SK-N-SH (cell line): ENCODE measurements around the gene SH2D4B. TPM values are rescaled to one million over a fixed set of nuclear protein-coding genes. Genes with fewer than 3 reads are reported as not detected.

Experiments
- CTCF ChIA-PET: fragments of 300-600, 350-600 bp; formaldehyde crosslinking; extraction: SDS; loops from one replicate; lab custom pipeline; 2021; lab: Yijun Ruan, JAX
- POLR2A ChIA-PET: fragments of 350-600 bp; sonication (Branson Sonifier 250); formaldehyde crosslinking; extraction: SDS; loops from one replicate; lab custom pipeline; 2020; ENCODE audit warnings: antibody characterized with exemption, inconsistent platforms; lab: Yijun Ruan, JAX
- DNase-seq: peaks from one replicate; pipeline ENCODE4 v3.0.0; 2012
- H2AFZ ChIP-seq: fragments of 200-600 bp; sonication (generic); 2 replicates; pipeline ENCODE4 v1.8.1; 2016; ENCODE audit warnings: antibody characterized with exemption, mild to moderate bottlenecking, low read depth
- H3F3A ChIP-seq: fragments of 200-600 bp; sonication (generic); replicated peaks from 2 replicates; pipeline ENCODE3; 2016; ENCODE audit warnings: antibody characterized with exemption, mild to moderate bottlenecking; ENCODE audit not compliant: insufficient read depth
- H3K27ac ChIP-seq, 2 experiments: fragments of 200-500 bp in 1 of 2; fragments of 200-600 bp in 1 of 2; sonication (Bioruptor generic) in 1 of 2; sonication (generic), shearing (Covaris generic) in 1 of 2; 2 replicates each; pipeline versions ENCODE4 v1.5.1 to v1.6.1; 2014 to 2016; ENCODE audit warnings: low read depth in 2 of 2, inconsistent platforms in 1 of 2, low read length in 1 of 2, mild to moderate bottlenecking in 1 of 2, mixed read lengths in 1 of 2
- H3K27me3 ChIP-seq: fragments of 200-600 bp; sonication (generic), shearing (Covaris generic); 2 replicates; pipeline ENCODE4 v1.6.1; 2016; ENCODE audit warnings: mixed run types; ENCODE audit not compliant: insufficient read depth
- H3K36me3 ChIP-seq, 2 experiments: fragments of 200-500 bp in 1 of 2; fragments of 200-600 bp in 1 of 2; sonication (Bioruptor generic) in 1 of 2; sonication (generic) in 1 of 2; replicated peaks in 1 of 2; 2 replicates each; pipeline versions ENCODE3 to v1.5.1; 2014 to 2016; ENCODE audit warnings: low read length in 1 of 2, mild to moderate bottlenecking in 1 of 2; ENCODE audit not compliant: insufficient read depth in 2 of 2, control insufficient read depth in 1 of 2
- H3K4me1 ChIP-seq, 2 experiments: fragments of 200-500 bp in 1 of 2; fragments of 200-600 bp in 1 of 2; sonication (Bioruptor generic) in 1 of 2; sonication (generic), shearing (Covaris generic) in 1 of 2; 2 replicates each; pipeline versions ENCODE4 v1.5.1 to v1.6.1; 2014 to 2016; ENCODE audit warnings: low read depth in 1 of 2, low read length in 1 of 2, mixed run types in 1 of 2; ENCODE audit not compliant: insufficient read depth in 2 of 2, control insufficient read depth in 1 of 2
- H3K4me2 ChIP-seq: fragments of 200-600 bp; sonication (generic), shearing (Covaris generic); 2 replicates; pipeline ENCODE4 v1.6.1; 2017; ENCODE audit warnings: mixed run types
- H3K4me3 ChIP-seq, 2 experiments: fragments of 200-500 bp in 1 of 2; fragments of 200-600 bp in 1 of 2; sonication (Bioruptor generic) in 1 of 2; sonication (generic), shearing (Covaris generic) in 1 of 2; 2 replicates each; pipeline versions ENCODE4 v1.5.1 to v1.8.1; 2014 to 2016; ENCODE audit warnings: low read depth in 2 of 2, inconsistent platforms in 1 of 2, low read length in 1 of 2, mild to moderate bottlenecking in 1 of 2, mixed read lengths in 1 of 2, moderate library complexity in 1 of 2
- H3K79me2 ChIP-seq: fragments of 200-600 bp; sonication (generic); 2 replicates; pipeline ENCODE4 v1.8.1; 2017; ENCODE audit warnings: mild to moderate bottlenecking; ENCODE audit not compliant: insufficient read depth
- H3K9ac ChIP-seq: fragments of 200-600 bp; sonication (generic); 2 replicates; pipeline ENCODE4 v1.6.1; 2017; ENCODE audit warnings: mixed run types
- H3K9me2 ChIP-seq: fragments of 200-600 bp; sonication (generic); 2 replicates; pipeline ENCODE4 v1.6.1; 2017; ENCODE audit warnings: mixed run types
- H3K9me3 ChIP-seq: fragments of 200-600 bp; sonication (generic); 2 replicates; pipeline ENCODE4 v1.6.1; 2017; ENCODE audit warnings: mixed run types, mild to moderate bottlenecking, moderate library complexity
- H4K20me1 ChIP-seq: fragments of 200-600 bp; sonication (generic); 2 replicates; pipeline ENCODE4 v1.6.1; 2017; ENCODE audit warnings: mild to moderate bottlenecking, mixed run types; ENCODE audit not compliant: insufficient read depth
- ELF1 ChIP-seq: IDR thresholded peaks from 2 replicates; pipeline ENCODE4 v1.4.0; 2012
- FOXJ3 ChIP-seq: sonication (generic); formaldehyde crosslinking; IDR thresholded peaks from 2 replicates; pipeline ENCODE4 v1.5.1; 2020; ENCODE audit warnings: mild to moderate bottlenecking, missing genetic modification reagents
- GABPA ChIP-seq: IDR thresholded peaks from 2 replicates; pipeline ENCODE4 v1.4.0; 2012; ENCODE audit warnings: low read depth, mild to moderate bottlenecking
- GATA2 ChIP-seq: sonication (generic); formaldehyde crosslinking; IDR thresholded peaks from 2 replicates; pipeline ENCODE4 v1.5.0; 2020; ENCODE audit warnings: mild to moderate bottlenecking, missing genetic modification reagents
- MEF2A ChIP-seq: IDR thresholded peaks from 2 replicates; pipeline ENCODE4 v1.4.0; 2012; ENCODE audit warnings: low read depth, borderline replicate concordance
- RAD21 ChIP-seq: IDR thresholded peaks from 2 replicates; pipeline ENCODE4 v1.6.1; 2012; ENCODE audit warnings: mild to moderate bottlenecking, low read length
- RCOR1 ChIP-seq: fragments of 150-350 bp; IDR thresholded peaks from 2 replicates; pipeline ENCODE4 v1.6.1; 2017; ENCODE audit warnings: antibody characterized with exemption, low read length
- YY1 ChIP-seq: IDR thresholded peaks from 2 replicates; pipeline ENCODE4 v1.4.0; 2012; ENCODE audit warnings: low read depth, mild to moderate bottlenecking
- WGBS: methylation state at CpG from one replicate; pipeline ENCODE4 v1.1.6; 2017; ENCODE audit warnings: low lambda C conversion rate; 5-methylcytosine and 5-hydroxymethylcytosine counted together
- polyA plus RNA-seq, 3 experiments: library from polyadenylated mRNA; depleted of rRNA; stranded (reverse); fragments of >200 nt; gene quantifications; 2 replicates each; pipeline ENCODE4 v1.2.3, GENCODE V29; 2012
- TF ChIP-seq, protein P1 (sequence below): IDR thresholded peaks from 2 replicates; pipeline ENCODE4 v1.4.0; 2012; ENCODE audit warnings: low read depth, borderline replicate concordance
- TF ChIP-seq, protein P2 (sequence below): fragments of 200-600 bp; sonication (generic); IDR thresholded peaks from 2 replicates; pipeline ENCODE4 v1.6.1; 2017; ENCODE audit warnings: antibody characterized with exemption, mild to moderate bottlenecking, moderate library complexity
- TF ChIP-seq, protein P3 (sequence below): IDR thresholded peaks from 2 replicates; pipeline ENCODE4 v1.4.0; 2012; ENCODE audit warnings: low read depth, borderline replicate concordance
- TF ChIP-seq, protein P4 (sequence below): fragments of 150-350 bp; IDR thresholded peaks from 2 replicates; pipeline ENCODE4 v1.6.1; 2016; ENCODE audit warnings: mild to moderate bottlenecking, low read depth, low read length
- TF ChIP-seq, protein P5 (sequence below): fragments of 150-350 bp; IDR thresholded peaks from 2 replicates; pipeline ENCODE4 v1.6.1; 2017; ENCODE audit warnings: antibody characterized with exemption, low read length, low read depth, borderline replicate concordance

Gene SH2D4B
- polyA plus RNA-seq, 1 of the 3 experiments (the other 2 are of a cell fraction), result not detected

DNA sequence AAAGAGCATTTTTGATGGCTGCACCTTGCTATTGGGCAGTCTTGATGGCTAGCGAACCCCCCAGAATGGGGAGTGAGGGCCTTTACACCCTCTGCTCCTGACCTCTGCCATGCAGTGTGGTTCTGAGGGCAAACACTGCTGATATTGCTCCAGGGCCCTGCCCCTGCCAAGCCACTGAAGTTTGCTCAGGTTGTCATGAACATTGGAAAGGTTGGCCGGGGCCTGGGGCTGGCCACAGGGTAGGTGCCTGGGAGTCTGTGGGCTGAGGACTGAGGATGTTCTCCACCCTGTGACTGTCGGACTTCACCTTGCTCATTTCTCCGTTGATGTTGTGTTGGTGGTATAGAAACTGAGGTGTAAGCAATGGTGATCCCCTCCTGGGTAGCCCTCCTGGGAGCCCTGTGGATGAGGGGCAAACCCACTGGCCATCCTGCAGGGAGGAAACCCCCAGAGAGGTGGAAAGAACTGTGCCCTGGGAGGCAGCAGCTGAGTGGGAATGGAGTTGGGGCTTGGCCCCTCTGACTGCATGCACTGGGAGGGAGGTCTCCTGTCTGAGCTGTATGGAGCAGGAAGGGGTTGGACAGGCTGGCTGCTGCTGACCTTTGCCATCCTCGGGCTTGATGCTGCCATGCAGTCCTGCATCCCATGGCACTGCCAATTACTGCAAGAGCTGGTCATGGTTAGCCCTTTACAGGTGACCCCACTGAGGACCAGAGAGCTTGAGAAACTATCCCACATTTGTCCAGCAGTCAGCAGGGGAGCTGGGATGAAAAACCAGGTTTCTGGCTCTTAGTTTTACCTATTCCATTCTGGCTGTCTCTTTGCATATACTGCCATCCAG is 77.1 kb downstream of the SH2D4B start:
- Histone ChIP-seq H4K20me1 (no peaks in the 10 kb centered on the region), H3K9me2 (no peaks in the 10 kb centered on the region), H3K27ac (no peak overlapping the region), H3K79me2 (no peaks in the 10 kb centered on the region), H3K27me3 (no peaks in the 10 kb centered on the region), H3K4me2 (no peak overlapping the region), H3K36me3 (no peaks in the 10 kb centered on the region), H3K9ac (no peak overlapping the region), H2AFZ (no peak overlapping the region), H3K4me3 (no peak overlapping the region), H3K4me1 (no peaks in the 10 kb centered on the region), H3F3A (no peaks in the 10 kb centered on the region), H3K9me3 (no peaks in the 10 kb centered on the region)
- no peak for DNase-seq
- WGBS, result 27% methylated on average over 5 of the region's 5 CpGs
- TF ChIP-seq YY1 (no peak), RAD21 (peak; percentile 30; the same call in 1 of the 2 replicates)
- POLR2A ChIA-PET, result no interaction called here
- CTCF ChIA-PET, result interaction anchor here (0.6 to 1.5 kb wide), 5 partner anchors 12 to 232 kb away, joined by 3 to 5 read pairs (median 3); no protein-coding TSS in a partner anchor

DNA sequence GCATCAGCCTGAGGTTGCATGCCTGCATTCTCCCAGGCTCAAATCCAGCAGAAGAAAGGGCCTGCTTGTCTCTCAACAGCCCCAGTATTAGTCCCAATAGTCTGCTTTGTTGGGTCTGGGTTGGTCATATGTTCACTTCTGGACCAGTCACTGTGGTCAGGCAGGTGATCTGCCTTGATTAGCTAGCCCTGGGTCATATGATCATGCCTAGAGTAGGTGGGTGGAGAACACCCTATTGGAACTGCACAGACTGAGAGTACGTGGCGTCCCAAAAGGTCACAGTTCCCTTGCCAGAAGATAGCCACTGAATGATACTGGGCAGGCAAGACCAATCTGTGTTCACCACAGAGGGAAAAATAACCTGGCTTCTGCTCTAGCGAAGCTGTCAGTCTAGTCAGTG is 80.1 kb downstream of the SH2D4B start:
- H3K9me3 ChIP-seq, result no peaks in the 10 kb centered on the region
- no peak overlapping the region for H3K9ac ChIP-seq
- ChIA-PET CTCF (interaction anchor here (0.8 to 2.7 kb wide), 3 partner anchors 18 to 46 kb away, joined by 3 to 15 read pairs (median 3); no protein-coding TSS in a partner anchor), POLR2A (no interaction called here)
- H3K4me3 ChIP-seq, result no peak overlapping the region
- H3K27ac ChIP-seq, result no peak overlapping the region
- no peak overlapping the region for H2AFZ ChIP-seq
- H3F3A ChIP-seq, result no peaks in the 10 kb centered on the region
- no peak for TF ChIP-seq RCOR1
- no peak for TF ChIP-seq FOXJ3
- TF ChIP-seq MEF2A, result no peak
- no peak for TF ChIP-seq ELF1
- TF ChIP-seq YY1, result no peak
- TF ChIP-seq GATA2 (CRISPR knock-in tag), result no peak
- TF ChIP-seq, protein P1, sequence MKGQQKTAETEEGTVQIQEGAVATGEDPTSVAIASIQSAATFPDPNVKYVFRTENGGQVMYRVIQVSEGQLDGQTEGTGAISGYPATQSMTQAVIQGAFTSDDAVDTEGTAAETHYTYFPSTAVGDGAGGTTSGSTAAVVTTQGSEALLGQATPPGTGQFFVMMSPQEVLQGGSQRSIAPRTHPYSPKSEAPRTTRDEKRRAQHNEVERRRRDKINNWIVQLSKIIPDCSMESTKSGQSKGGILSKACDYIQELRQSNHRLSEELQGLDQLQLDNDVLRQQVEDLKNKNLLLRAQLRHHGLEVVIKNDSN, result no peak
- TF ChIP-seq, protein P2, sequence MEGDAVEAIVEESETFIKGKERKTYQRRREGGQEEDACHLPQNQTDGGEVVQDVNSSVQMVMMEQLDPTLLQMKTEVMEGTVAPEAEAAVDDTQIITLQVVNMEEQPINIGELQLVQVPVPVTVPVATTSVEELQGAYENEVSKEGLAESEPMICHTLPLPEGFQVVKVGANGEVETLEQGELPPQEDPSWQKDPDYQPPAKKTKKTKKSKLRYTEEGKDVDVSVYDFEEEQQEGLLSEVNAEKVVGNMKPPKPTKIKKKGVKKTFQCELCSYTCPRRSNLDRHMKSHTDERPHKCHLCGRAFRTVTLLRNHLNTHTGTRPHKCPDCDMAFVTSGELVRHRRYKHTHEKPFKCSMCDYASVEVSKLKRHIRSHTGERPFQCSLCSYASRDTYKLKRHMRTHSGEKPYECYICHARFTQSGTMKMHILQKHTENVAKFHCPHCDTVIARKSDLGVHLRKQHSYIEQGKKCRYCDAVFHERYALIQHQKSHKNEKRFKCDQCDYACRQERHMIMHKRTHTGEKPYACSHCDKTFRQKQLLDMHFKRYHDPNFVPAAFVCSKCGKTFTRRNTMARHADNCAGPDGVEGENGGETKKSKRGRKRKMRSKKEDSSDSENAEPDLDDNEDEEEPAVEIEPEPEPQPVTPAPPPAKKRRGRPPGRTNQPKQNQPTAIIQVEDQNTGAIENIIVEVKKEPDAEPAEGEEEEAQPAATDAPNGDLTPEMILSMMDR, result no peak
- TF ChIP-seq, protein P3, sequence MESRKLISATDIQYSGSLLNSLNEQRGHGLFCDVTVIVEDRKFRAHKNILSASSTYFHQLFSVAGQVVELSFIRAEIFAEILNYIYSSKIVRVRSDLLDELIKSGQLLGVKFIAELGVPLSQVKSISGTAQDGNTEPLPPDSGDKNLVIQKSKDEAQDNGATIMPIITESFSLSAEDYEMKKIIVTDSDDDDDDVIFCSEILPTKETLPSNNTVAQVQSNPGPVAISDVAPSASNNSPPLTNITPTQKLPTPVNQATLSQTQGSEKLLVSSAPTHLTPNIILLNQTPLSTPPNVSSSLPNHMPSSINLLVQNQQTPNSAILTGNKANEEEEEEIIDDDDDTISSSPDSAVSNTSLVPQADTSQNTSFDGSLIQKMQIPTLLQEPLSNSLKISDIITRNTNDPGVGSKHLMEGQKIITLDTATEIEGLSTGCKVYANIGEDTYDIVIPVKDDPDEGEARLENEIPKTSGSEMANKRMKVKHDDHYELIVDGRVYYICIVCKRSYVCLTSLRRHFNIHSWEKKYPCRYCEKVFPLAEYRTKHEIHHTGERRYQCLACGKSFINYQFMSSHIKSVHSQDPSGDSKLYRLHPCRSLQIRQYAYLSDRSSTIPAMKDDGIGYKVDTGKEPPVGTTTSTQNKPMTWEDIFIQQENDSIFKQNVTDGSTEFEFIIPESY, result no peak
- TF ChIP-seq, protein P4, sequence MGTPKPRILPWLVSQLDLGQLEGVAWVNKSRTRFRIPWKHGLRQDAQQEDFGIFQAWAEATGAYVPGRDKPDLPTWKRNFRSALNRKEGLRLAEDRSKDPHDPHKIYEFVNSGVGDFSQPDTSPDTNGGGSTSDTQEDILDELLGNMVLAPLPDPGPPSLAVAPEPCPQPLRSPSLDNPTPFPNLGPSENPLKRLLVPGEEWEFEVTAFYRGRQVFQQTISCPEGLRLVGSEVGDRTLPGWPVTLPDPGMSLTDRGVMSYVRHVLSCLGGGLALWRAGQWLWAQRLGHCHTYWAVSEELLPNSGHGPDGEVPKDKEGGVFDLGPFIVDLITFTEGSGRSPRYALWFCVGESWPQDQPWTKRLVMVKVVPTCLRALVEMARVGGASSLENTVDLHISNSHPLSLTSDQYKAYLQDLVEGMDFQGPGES, result no peak
- TF ChIP-seq GABPA, result no peak
- TF ChIP-seq, protein P5, sequence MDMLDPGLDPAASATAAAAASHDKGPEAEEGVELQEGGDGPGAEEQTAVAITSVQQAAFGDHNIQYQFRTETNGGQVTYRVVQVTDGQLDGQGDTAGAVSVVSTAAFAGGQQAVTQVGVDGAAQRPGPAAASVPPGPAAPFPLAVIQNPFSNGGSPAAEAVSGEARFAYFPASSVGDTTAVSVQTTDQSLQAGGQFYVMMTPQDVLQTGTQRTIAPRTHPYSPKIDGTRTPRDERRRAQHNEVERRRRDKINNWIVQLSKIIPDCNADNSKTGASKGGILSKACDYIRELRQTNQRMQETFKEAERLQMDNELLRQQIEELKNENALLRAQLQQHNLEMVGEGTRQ, result no peak
- no peaks in the 10 kb centered on the region for H3K4me1 ChIP-seq
- no peaks in the 10 kb centered on the region for H3K9me2 ChIP-seq
- no peaks in the 10 kb centered on the region for H3K79me2 ChIP-seq
- H3K36me3 ChIP-seq, result no peaks in the 10 kb centered on the region
- no peak for DNase-seq
- no peak overlapping the region for H3K4me2 ChIP-seq
- no peaks in the 10 kb centered on the region for H3K27me3 ChIP-seq
- H4K20me1 ChIP-seq, result no peaks in the 10 kb centered on the region
- 38% methylated on average over 3 of the region's 3 CpGs for WGBS
